ENCODE data around the gene CD164L2.

DNA sequence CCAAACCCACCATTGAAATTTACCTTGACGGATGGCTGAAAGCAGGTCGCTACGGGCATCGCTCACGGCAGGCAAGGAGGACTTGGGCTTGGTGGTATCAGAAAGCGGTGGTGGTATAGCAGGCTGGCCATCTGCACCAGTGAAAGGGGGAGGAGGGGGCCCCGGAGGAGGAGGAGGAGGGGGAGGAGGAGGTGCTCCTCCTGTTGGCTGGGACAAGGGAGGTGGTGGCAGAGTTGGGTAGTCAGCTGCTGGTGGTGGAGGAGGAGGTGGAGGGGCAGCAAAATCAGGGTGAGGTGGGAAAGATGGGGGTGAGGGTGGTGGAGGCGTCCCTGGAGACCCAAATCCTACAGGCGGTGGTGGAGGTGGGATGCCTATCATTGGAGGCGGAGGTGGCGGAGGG is 26.5 kb upstream of the CD164L2 start:
- TF ChIP-seq, protein P1, sequence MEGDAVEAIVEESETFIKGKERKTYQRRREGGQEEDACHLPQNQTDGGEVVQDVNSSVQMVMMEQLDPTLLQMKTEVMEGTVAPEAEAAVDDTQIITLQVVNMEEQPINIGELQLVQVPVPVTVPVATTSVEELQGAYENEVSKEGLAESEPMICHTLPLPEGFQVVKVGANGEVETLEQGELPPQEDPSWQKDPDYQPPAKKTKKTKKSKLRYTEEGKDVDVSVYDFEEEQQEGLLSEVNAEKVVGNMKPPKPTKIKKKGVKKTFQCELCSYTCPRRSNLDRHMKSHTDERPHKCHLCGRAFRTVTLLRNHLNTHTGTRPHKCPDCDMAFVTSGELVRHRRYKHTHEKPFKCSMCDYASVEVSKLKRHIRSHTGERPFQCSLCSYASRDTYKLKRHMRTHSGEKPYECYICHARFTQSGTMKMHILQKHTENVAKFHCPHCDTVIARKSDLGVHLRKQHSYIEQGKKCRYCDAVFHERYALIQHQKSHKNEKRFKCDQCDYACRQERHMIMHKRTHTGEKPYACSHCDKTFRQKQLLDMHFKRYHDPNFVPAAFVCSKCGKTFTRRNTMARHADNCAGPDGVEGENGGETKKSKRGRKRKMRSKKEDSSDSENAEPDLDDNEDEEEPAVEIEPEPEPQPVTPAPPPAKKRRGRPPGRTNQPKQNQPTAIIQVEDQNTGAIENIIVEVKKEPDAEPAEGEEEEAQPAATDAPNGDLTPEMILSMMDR (IDR thresholded peaks at IDR 0.05 in 4 of 5, conservative IDR thresholded peaks at IDR 0.05 in 1 of 5), result no peak
- no peak for TF ChIP-seq POLR2A (IDR thresholded peaks at IDR 0.05)

Data from gastrocnemius medialis (tissue), 4 donors.